NT2/D1 (cell line): ENCODE results near the gene PSRC1.

Experiments used
- DNase-seq: peaks from one replicate; pipeline ENCODE4 v3.0.0-alpha.2; 2011; ENCODE audit warnings: low read depth, low spot score
- H3K27me3 ChIP-seq: 2 replicates; pipeline ENCODE4 v1.6.0; 2011; ENCODE audit warnings: mild to moderate bottlenecking; ENCODE audit not compliant: insufficient read length, insufficient read depth
- H3K36me3 ChIP-seq: 2 replicates; pipeline ENCODE4 v1.6.1; 2011; ENCODE audit warnings: mild to moderate bottlenecking, low read length, mixed read lengths; ENCODE audit not compliant: insufficient read depth, insufficient read length
- H3K4me1 ChIP-seq: 2 replicates; pipeline ENCODE4 v1.5.1; 2011; ENCODE audit not compliant: insufficient read depth, insufficient read length
- H3K4me3 ChIP-seq: 2 replicates; pipeline ENCODE4 v1.5.1; 2011; ENCODE audit warnings: low read depth; ENCODE audit not compliant: insufficient read length
- H3K9ac ChIP-seq: 2 replicates; pipeline ENCODE4 v1.6.0; 2011; ENCODE audit warnings: low read depth; ENCODE audit not compliant: insufficient read length
- H3K9me3 ChIP-seq: 2 replicates; pipeline ENCODE4 v1.5.1; 2011; ENCODE audit warnings: mild to moderate bottlenecking, low read length; ENCODE audit not compliant: insufficient read depth
- SUZ12 ChIP-seq: IDR thresholded peaks from 2 replicates; pipeline ENCODE4 v1.6.1; 2011; ENCODE audit not compliant: insufficient read length, insufficient read depth; ENCODE audit errors: extremely low read depth
- YY1 ChIP-seq: IDR thresholded peaks from 2 replicates; pipeline ENCODE4 v1.6.1; 2011; ENCODE audit not compliant: insufficient read length, insufficient read depth
- ZNF274 ChIP-seq: IDR thresholded peaks from 2 replicates; pipeline ENCODE4 v1.6.1; 2011; ENCODE audit warnings: mild to moderate bottlenecking, low read depth, low read length

The PSRC1 gene

GRCh38 chr1:109242387-109242786 lies 40.6 kb downstream of the PSRC1 start:
- no peak overlapping the region for H3K4me3 ChIP-seq
- no peak for DNase-seq
- peaks cover 28% of the 10 kb centered on the region for H3K36me3 ChIP-seq
- peaks cover 26% of the 10 kb centered on the region for H3K4me1 ChIP-seq
- no peaks in the 10 kb centered on the region for H3K9me3 ChIP-seq
- peaks cover 5% of the 10 kb centered on the region for H3K27me3 ChIP-seq
- no peak for TF ChIP-seq ZNF274
- no peak for TF ChIP-seq YY1
- no peak for TF ChIP-seq SUZ12
- no peak overlapping the region for H3K9ac ChIP-seq

- peaks cover 26% of the 10 kb centered on the region for H3K4me1 ChIP-seq
- H3K4me3 ChIP-seq: no peak overlapping the region
- peaks cover 33% of the 10 kb centered on the region for H3K36me3 ChIP-seq
- no peak overlapping the region for H3K9ac ChIP-seq
- no peak for DNase-seq
- TF ChIP-seq SUZ12 (no peak), YY1 (no peak), ZNF274 (no peak)
- H3K9me3 ChIP-seq: no peaks in the 10 kb centered on the region
- peaks cover under 1% of the 10 kb centered on the region for H3K27me3 ChIP-seq
Observed at GRCh38 chr1:109241841-109242345, 41.1 kb downstream of the PSRC1 start.

GRCh38 chr1:109241344-109241743 lies 41.6 kb downstream of the PSRC1 start:
- no peak for DNase-seq
- no peak overlapping the region for H3K4me3 ChIP-seq
- H3K9ac ChIP-seq: no peak overlapping the region
- peaks cover 26% of the 10 kb centered on the region for H3K4me1 ChIP-seq
- no peaks in the 10 kb centered on the region for H3K27me3 ChIP-seq
- TF ChIP-seq YY1 (no peak), ZNF274 (no peak), SUZ12 (no peak)
- H3K36me3 ChIP-seq: peaks cover 39% of the 10 kb centered on the region
- no peaks in the 10 kb centered on the region for H3K9me3 ChIP-seq

DNA sequence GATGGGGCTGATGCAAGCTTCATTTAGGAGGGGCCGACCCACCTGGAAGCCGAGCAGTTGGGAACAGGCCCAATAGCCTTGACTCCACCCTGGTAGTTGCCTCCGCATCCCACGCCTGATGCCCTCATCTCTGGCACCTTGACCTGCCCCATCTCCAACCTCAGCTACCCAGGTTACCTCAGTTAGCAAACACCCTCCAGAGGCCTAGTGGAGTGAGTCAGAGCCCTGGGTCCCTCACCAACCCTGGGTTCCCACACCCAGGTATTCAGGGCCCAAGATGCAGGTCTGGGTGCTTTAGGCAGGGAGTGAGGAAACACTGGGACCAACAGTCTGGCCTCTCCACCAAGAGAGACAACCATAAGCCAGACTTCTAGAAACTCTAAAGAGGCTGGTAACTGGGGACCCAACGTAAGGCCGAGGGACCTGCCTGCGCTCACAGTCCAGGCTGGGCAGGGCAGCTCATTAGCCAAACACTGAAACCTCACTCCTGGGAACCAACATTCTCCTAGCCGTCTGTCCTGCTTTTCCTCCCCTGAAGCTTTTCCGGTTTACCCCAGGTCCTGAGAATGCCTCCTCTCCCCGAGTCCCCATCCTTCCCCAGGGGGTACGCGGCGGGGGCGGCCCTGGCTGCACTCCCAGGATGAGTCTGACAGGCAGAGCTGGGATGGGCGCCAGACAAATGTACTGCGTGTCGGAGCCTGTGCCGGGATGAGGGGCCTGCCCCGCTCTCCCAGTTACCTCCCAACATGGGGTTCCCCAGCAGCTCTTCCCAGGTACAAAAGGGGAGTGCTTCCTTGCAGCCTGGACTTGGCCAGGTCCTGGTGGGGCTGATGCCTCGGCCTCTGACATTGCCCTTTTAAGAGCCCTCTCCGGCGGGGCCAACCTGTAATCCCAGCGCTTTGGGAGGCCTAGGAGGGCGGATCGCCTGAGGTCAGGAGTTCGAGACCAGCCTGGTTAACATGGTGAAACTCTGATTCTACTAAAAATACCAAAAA lies 42.5 kb downstream of the PSRC1 start:
- Histone ChIP-seq H3K4me3 (no peak overlapping the region), H3K9me3 (no peaks in the 10 kb centered on the region), H3K9ac (no peak overlapping the region), H3K27me3 (no peaks in the 10 kb centered on the region), H3K4me1 (peaks cover 26% of the 10 kb centered on the region), H3K36me3 (peaks cover 47% of the 10 kb centered on the region)
- DNase-seq: no peak
- TF ChIP-seq SUZ12 (no peak), YY1 (no peak), ZNF274 (no peak)

- H3K9ac ChIP-seq: peak overlapping the region; percentile 32
- H3K4me3 ChIP-seq: no peak overlapping the region
- H3K4me1 ChIP-seq: peaks cover 26% of the 10 kb centered on the region
- peaks cover 56% of the 10 kb centered on the region for H3K36me3 ChIP-seq
- no peak for TF ChIP-seq YY1
- TF ChIP-seq ZNF274: no peak
- no peak for TF ChIP-seq SUZ12
- no peaks in the 10 kb centered on the region for H3K9me3 ChIP-seq
- no peaks in the 10 kb centered on the region for H3K27me3 ChIP-seq
- DNase-seq: peak; percentile 60
Observed at GRCh38 chr1:109239409-109240068, 43.4 kb downstream of the PSRC1 start.

DNA sequence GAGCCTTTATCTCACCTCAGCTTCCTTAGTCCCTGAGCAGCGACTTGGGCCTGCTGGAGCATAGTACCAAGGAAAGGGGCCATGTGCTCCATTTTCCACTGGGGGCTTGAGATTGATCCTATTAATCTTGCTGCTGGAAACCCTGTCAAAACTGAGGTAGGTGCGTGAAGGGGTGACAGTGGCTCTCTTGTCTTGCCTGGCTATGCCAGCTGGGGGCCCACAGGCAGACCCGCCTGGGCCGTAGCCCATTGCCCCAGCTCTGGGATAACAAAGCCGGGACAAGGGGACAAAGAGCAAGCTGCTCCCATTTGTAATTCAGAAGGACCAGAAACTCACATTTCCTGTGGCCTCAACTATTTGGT lies 43.9 kb downstream of the PSRC1 start:
- Histone ChIP-seq H3K27me3 (no peaks in the 10 kb centered on the region), H3K4me1 (peaks cover 26% of the 10 kb centered on the region), H3K9me3 (no peaks in the 10 kb centered on the region), H3K36me3 (peaks cover 61% of the 10 kb centered on the region), H3K9ac (peak overlapping the region; percentile 32), H3K4me3 (no peak overlapping the region)
- TF ChIP-seq ZNF274: no peak
- TF ChIP-seq SUZ12: no peak
- TF ChIP-seq YY1: no peak
- no peak for DNase-seq

- Histone ChIP-seq H3K4me3 (no peak overlapping the region), H3K36me3 (peaks cover 62% of the 10 kb centered on the region), H3K9me3 (no peaks in the 10 kb centered on the region), H3K4me1 (peaks cover 26% of the 10 kb centered on the region), H3K9ac (no peak overlapping the region), H3K27me3 (no peaks in the 10 kb centered on the region)
- TF ChIP-seq YY1 (no peak), ZNF274 (no peak), SUZ12 (no peak)
- DNase-seq: no peak
Observed at GRCh38 chr1:109238382-109238781, 44.6 kb downstream of the PSRC1 start.
